CD4-positive, alpha-beta T cell treated with Interleukin-15 for 4 hours (primary cell): ENCODE measurements around the gene RHCG.

Experiments
- DNase-seq: peaks from one replicate; pipeline ENCODE4 v3.0.0-alpha.2; 2020; ENCODE audit warnings: low spot score

RHCG gene

GRCh38 chr15:89502867-89503595 lies 6.6 kb upstream of the RHCG start:
- DNase-seq, result no peak

- no peak for DNase-seq
Observed at GRCh38 chr15:89501646-89502045, 5.3 kb upstream of the RHCG start.

GRCh38 chr15:89500397-89501270 lies 4.3 kb upstream of the RHCG start:
- no peak for DNase-seq

- DNase-seq, result no peak
Observed at GRCh38 chr15:89499156-89499555, 2.8 kb upstream of the RHCG start.

- DNase-seq, result no peak
Observed at GRCh38 chr15:89498574-89498906, 2.2 kb upstream of the RHCG start.

GRCh38 chr15:89497231-89497630 lies 848 bp upstream of the RHCG start:
- no peak for DNase-seq

- DNase-seq, result no peak
Observed at GRCh38 chr15:89495638-89496145, 691 bp downstream of the RHCG start.

- DNase-seq, result no peak
Observed at GRCh38 chr15:89494941-89495637, 1.3 kb downstream of the RHCG start.

- no peak for DNase-seq
Observed at GRCh38 chr15:89494031-89494430, 2.4 kb downstream of the RHCG start.

GRCh38 chr15:89492934-89493631 lies 3.3 kb downstream of the RHCG start:
- no peak for DNase-seq

- DNase-seq, result no peak
Observed at GRCh38 chr15:89492111-89492641, 4.2 kb downstream of the RHCG start.

- no peak for DNase-seq
Observed at GRCh38 chr15:89490814-89491315, 5.5 kb downstream of the RHCG start.

GRCh38 chr15:89490081-89490813 lies 6.1 kb downstream of the RHCG start:
- no peak for DNase-seq

- no peak for DNase-seq
Observed at GRCh38 chr15:89489376-89489775, 7.0 kb downstream of the RHCG start.

- no peak for DNase-seq
Observed at GRCh38 chr15:89487791-89488190, 8.6 kb downstream of the RHCG start.

GRCh38 chr15:89486726-89487050 lies 9.7 kb downstream of the RHCG start:
- no peak for DNase-seq

GRCh38 chr15:89483079-89483478 lies 13.3 kb downstream of the RHCG start:
- DNase-seq, result no peak

GRCh38 chr15:89482139-89482538 lies 14.2 kb downstream of the RHCG start:
- DNase-seq, result no peak

- no peak for DNase-seq
Observed at GRCh38 chr15:89480505-89480904, 15.9 kb downstream of the RHCG start.

GRCh38 chr15:89479173-89479572 lies 17.2 kb downstream of the RHCG start:
- DNase-seq, result no peak
